GM18502 (cell line): Measurements from ENCODE around the gene EZR.

Experiments
- ATAC-seq: cut with Tn5 transposase; IDR thresholded peaks from one replicate; pipeline ENCODE4 v1.9.1; 2021; ENCODE audit warnings: mild to moderate bottlenecking; ENCODE audit not compliant: unreplicated experiment, poor library complexity

Gene EZR

GRCh38 chr6:158819977-158820622, 932 bp upstream of the EZR start:
- no peak for ATAC-seq

- ATAC-seq: peak; percentile 34
Measured at GRCh38 chr6:158818581-158819212, 471 bp downstream of the EZR start.

- ATAC-seq: peak; percentile 35
Measured at GRCh38 chr6:158817728-158818580, 1.2 kb downstream of the EZR start.

- ATAC-seq: no peak
Measured at GRCh38 chr6:158816803-158817727, 2.1 kb downstream of the EZR start.

GRCh38 chr6:158816329-158816728, 2.8 kb downstream of the EZR start:
- no peak for ATAC-seq

- ATAC-seq: no peak
Measured at GRCh38 chr6:158815907-158816306, 3.3 kb downstream of the EZR start.

- no peak for ATAC-seq
Measured at GRCh38 chr6:158815379-158815724, 3.8 kb downstream of the EZR start.

- no peak for ATAC-seq
Measured at GRCh38 chr6:158813032-158813431, 6.1 kb downstream of the EZR start.

- ATAC-seq: no peak
Measured at GRCh38 chr6:158812611-158813010, 6.6 kb downstream of the EZR start.

- no peak for ATAC-seq
Measured at GRCh38 chr6:158810155-158811095, 8.7 kb downstream of the EZR start.

- peak; percentile 66 for ATAC-seq
Measured at GRCh38 chr6:158808941-158809678, 10.1 kb downstream of the EZR start.

GRCh38 chr6:158808442-158808833, 10.7 kb downstream of the EZR start:
- no peak for ATAC-seq

- no peak for ATAC-seq
Measured at GRCh38 chr6:158807515-158808441, 11.4 kb downstream of the EZR start.

- no peak for ATAC-seq
Measured at GRCh38 chr6:158805698-158806377, 13.3 kb downstream of the EZR start.

GRCh38 chr6:158804207-158804606, 15.0 kb downstream of the EZR start:
- ATAC-seq: no peak

GRCh38 chr6:158803733-158804143, 15.4 kb downstream of the EZR start:
- peak; percentile 78 for ATAC-seq
